ENCODE data around the gene STX5. TPM values are rescaled to one million over a fixed set of nuclear protein-coding genes. Genes with fewer than 3 reads are reported as not detected.

STX5 gene
- total RNA-seq, 4 donors from 2014 or later: 16.2 to 26.0 (median 24.9) TPM

- Histone ChIP-seq H3K4me1 (peaks cover 20 to 21% of the 10 kb centered on the region in 2 donors), H3K27me3 (no peaks in the 10 kb centered on the region), H3K4me3 (no peak overlapping the region), H3K9me3 (no peaks in the 10 kb centered on the region), H3K27ac (peak overlapping the region in 1 of 4 donors; percentile 37), H3K36me3 (peaks cover 0 to 35% of the 10 kb centered on the region in 2 donors)
- no peak for TF ChIP-seq POLR2A (IDR thresholded peaks at IDR 0.05)
- TF ChIP-seq CTCF (IDR thresholded peaks at IDR 0.05 in 4 of 5, conservative IDR thresholded peaks at IDR 0.05 in 1 of 5): no peak
- in situ Hi-C loops (cut with MboI; ENCODE audit: low sequenced_read_pairs in 4 of 4): loop anchor here (25.0 kb wide), 1 partner anchor 465 kb away; no protein-coding TSS in a partner anchor
- intact Hi-C loops (cut with DNase I; ENCODE audit: low total_unique reads): no loop called here
- DNase-seq (no peak), ATAC-seq (no peak)
Observed at GRCh38 chr11:62851807-62852522, 20.1 kb upstream of the STX5 start.

DNA sequence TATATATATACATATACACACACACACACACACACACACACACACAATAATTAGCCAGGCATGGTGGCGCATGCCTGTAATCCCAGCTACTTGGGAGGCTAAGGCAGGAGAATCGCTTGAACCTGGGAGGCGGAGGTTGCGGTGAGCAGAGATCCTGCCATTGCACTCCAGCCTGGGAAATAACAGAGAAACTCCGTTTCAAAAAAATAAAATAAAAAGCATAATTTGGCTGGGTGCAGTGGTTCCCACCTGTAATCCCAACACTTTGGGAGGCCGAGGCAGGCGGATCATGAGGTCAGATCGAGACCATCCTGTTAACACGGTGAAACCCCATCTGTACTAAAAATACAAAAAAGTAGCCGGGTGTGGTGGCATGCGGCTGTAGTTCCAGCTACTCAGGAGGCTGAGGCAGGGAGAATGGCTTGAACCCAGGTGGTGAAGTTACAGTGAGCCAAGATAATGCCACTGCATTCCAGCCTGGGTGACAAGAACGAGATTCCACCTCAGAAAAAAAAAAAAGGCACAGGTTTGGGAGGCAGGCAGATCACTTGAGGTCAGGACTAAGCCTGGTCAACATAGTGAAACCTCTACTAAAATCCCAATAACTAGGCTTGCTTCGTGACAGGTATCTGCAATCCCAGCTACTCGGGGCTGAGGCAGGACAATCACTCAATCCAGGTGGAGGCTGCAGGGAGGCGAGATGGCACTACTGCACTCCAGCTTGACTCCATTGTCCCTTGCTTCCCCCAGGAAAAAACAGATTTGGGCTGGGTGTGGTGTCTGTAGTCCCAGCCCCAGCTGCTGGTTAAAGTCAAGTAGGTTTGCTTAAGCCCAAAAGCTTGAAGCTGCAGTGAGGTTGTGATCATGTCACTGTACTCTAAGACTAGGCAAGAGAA lies 19.3 kb upstream of the STX5 start:
- intact Hi-C loops (cut with DNase I; ENCODE audit: low total_unique reads) (no loop called here), in situ Hi-C loops (cut with MboI; ENCODE audit: low sequenced_read_pairs in 4 of 4) (loop anchor here (25.0 kb wide), 1 partner anchor 464 kb away; no protein-coding TSS in a partner anchor)
- Histone ChIP-seq H3K4me1 (peaks cover 14 to 20% of the 10 kb centered on the region in 2 donors), H3K9me3 (no peaks in the 10 kb centered on the region), H3K27ac (peak overlapping the region in 2 of 4 donors; percentile 27 to 37), H3K36me3 (peaks cover 0 to 35% of the 10 kb centered on the region in 2 donors), H3K4me3 (no peak overlapping the region), H3K27me3 (no peaks in the 10 kb centered on the region)
- DNase-seq (no peak), ATAC-seq (no peak)
- TF ChIP-seq CTCF (IDR thresholded peaks at IDR 0.05 in 4 of 5, conservative IDR thresholded peaks at IDR 0.05 in 1 of 5): no peak
- no peak for TF ChIP-seq POLR2A (IDR thresholded peaks at IDR 0.05)

GRCh38 chr11:62847767-62848314 lies 16.0 kb upstream of the STX5 start:
- Histone ChIP-seq H3K27me3 (no peaks in the 10 kb centered on the region), H3K4me1 (no peaks in the 10 kb centered on the region), H3K4me3 (no peak overlapping the region), H3K36me3 (peaks cover 0 to 15% of the 10 kb centered on the region in 2 donors), H3K27ac (no peak overlapping the region), H3K9me3 (no peaks in the 10 kb centered on the region)
- DNase-seq (no peak), ATAC-seq (no peak)
- intact Hi-C loops (cut with DNase I; ENCODE audit: low total_unique reads) (no loop called here), in situ Hi-C loops (cut with MboI; ENCODE audit: low sequenced_read_pairs in 4 of 4) (no loop called here)
- no peak for TF ChIP-seq POLR2A (IDR thresholded peaks at IDR 0.05)
- no peak for TF ChIP-seq CTCF (IDR thresholded peaks at IDR 0.05 in 4 of 5, conservative IDR thresholded peaks at IDR 0.05 in 1 of 5)

- no peak for DNase-seq
- Histone ChIP-seq H3K27ac (no peak overlapping the region), H3K4me3 (no peak overlapping the region), H3K4me1 (peaks cover 5 to 7% of the 10 kb centered on the region in 2 donors), H3K27me3 (no peaks in the 10 kb centered on the region), H3K9me3 (no peaks in the 10 kb centered on the region), H3K36me3 (no peaks in the 10 kb centered on the region)
- in situ Hi-C loops (cut with MboI; ENCODE audit: low sequenced_read_pairs in 4 of 4): no loop called here
- intact Hi-C loops (cut with DNase I; ENCODE audit: low total_unique reads): no loop called here
- ATAC-seq: no peak
- TF ChIP-seq CTCF (IDR thresholded peaks at IDR 0.05 in 4 of 5, conservative IDR thresholded peaks at IDR 0.05 in 1 of 5) (no peak), POLR2A (IDR thresholded peaks at IDR 0.05) (no peak)
Observed at GRCh38 chr11:62846177-62846576, 14.3 kb upstream of the STX5 start.
